Esophagus muscularis mucosa (tissue), 4 donors: Measurements from ENCODE around the gene LAMB1. TPM values are rescaled to one million over a fixed set of nuclear protein-coding genes. Genes with fewer than 3 reads are reported as not detected.
A peak's percentile ranks its signal among the peaks of the same experiment; 100 is the strongest.

Experiments used
- DNase-seq: peaks from one replicate; pipeline ENCODE4 v3.0.0-alpha.2; 2017; ENCODE audit errors: extremely low spot score
- H3K27ac ChIP-seq, 4 donors: fragments of 200-600 bp; sonication (generic); replicated peaks in 1 of 4; 1 replicate in 3 of 4; 2 replicates in 1 of 4; pipeline ENCODE4 v1.5.1; 2016 to 2019; ENCODE audit warnings: mild to moderate bottlenecking in 1 of 4
- H3K27me3 ChIP-seq, 4 donors: fragments of 200-600 bp; sonication (generic); one replicate each; pipeline versions ENCODE4 v1.5.1 to v1.6.0; 2016 to 2019
- H3K36me3 ChIP-seq, 4 donors: fragments of 200-600 bp; sonication (generic); one replicate each; pipeline ENCODE4 v1.5.1; 2016 to 2019
- H3K4me1 ChIP-seq, 4 donors: fragments of 200-600 bp; sonication (generic); one replicate each; pipeline ENCODE4 v1.5.1; 2016 to 2019
- H3K4me3 ChIP-seq, 4 donors: fragments of 200-600 bp; sonication (generic); 1 replicate in 2 of 4; 2 replicates in 2 of 4; pipeline ENCODE4 v1.5.1; 2016 to 2019; ENCODE audit warnings: mild to moderate bottlenecking in 4 of 4, moderate library complexity in 1 of 4
- H3K9me3 ChIP-seq, 4 donors: fragments of 200-600 bp; sonication (generic); 1 replicate in 3 of 4; 2 replicates in 1 of 4; pipeline ENCODE4 v1.5.1; 2016 to 2019
- EP300 ChIP-seq: sonication (generic); formaldehyde crosslinking; IDR thresholded peaks from one replicate; pipeline ENCODE4 v1.6.1; 2017; ENCODE audit warnings: antibody characterized with exemption
- POLR2A ChIP-seq: fragments of 450-650 bp; IDR thresholded peaks from one replicate; pipeline ENCODE4 v1.6.1; 2017; ENCODE audit warnings: antibody characterized with exemption, moderate library complexity, mild to moderate bottlenecking, low read depth
- POLR2AphosphoS5 ChIP-seq, 2 donors: sonication (generic); formaldehyde crosslinking; IDR thresholded peaks; one replicate each; pipeline ENCODE4 v1.6.1; 2017; ENCODE audit warnings: antibody characterized with exemption in 2 of 2
- WGBS: methylation state at CpG from one replicate; pipeline ENCODE4 v1.1.5; 2018; 5-methylcytosine and 5-hydroxymethylcytosine counted together
- intact Hi-C: fragments of 100-400 bp; cut with DNase I; formaldehyde crosslinking; loops from one replicate; pipeline ENCODE4 v1.15.1; 2023
- total RNA-seq, 4 donors: library from RNA; depleted of rRNA; stranded (reverse); fragments of >200 nt; gene quantifications; one replicate each; pipeline versions ENCODE4 v1.1.0 to v1.2.1, GENCODE V29; 2016
- TF ChIP-seq, protein P1 (sequence below), 3 experiments: fragments of 200-600 bp in 2 of 3; fragments of 450-650 bp in 1 of 3; sonication (generic) in 2 of 3; IDR thresholded peaks; one replicate each; pipeline ENCODE4 v1.5.1; 2017 to 2019; ENCODE audit warnings: antibody characterized with exemption in 3 of 3, mild to moderate bottlenecking in 2 of 3, moderate library complexity in 1 of 3

The LAMB1 gene
- total RNA-seq, 4 donors from 2014 or later, result 167 to 240 (median 219) TPM

GRCh38 chr7:108008240-108008639 is 5.3 kb upstream of the LAMB1 start:
- no peak for DNase-seq
- 88% methylated on average over 4 of the region's 4 CpGs for WGBS
- no peak overlapping the region for H3K4me3 ChIP-seq
- peaks cover 10 to 32% (median 26%) of the 10 kb centered on the region in 4 donors for H3K4me1 ChIP-seq
- H3K27ac ChIP-seq, result no peak overlapping the region
- no peak for TF ChIP-seq POLR2AphosphoS5 (IDR thresholded peaks at IDR 0.05)
- no peak for TF ChIP-seq EP300
- TF ChIP-seq POLR2A, result no peak
- TF ChIP-seq, protein P1, sequence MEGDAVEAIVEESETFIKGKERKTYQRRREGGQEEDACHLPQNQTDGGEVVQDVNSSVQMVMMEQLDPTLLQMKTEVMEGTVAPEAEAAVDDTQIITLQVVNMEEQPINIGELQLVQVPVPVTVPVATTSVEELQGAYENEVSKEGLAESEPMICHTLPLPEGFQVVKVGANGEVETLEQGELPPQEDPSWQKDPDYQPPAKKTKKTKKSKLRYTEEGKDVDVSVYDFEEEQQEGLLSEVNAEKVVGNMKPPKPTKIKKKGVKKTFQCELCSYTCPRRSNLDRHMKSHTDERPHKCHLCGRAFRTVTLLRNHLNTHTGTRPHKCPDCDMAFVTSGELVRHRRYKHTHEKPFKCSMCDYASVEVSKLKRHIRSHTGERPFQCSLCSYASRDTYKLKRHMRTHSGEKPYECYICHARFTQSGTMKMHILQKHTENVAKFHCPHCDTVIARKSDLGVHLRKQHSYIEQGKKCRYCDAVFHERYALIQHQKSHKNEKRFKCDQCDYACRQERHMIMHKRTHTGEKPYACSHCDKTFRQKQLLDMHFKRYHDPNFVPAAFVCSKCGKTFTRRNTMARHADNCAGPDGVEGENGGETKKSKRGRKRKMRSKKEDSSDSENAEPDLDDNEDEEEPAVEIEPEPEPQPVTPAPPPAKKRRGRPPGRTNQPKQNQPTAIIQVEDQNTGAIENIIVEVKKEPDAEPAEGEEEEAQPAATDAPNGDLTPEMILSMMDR (IDR thresholded peaks at IDR 0.05), result no peak
- no peaks in the 10 kb centered on the region for H3K36me3 ChIP-seq
- intact Hi-C loops, result loop anchor here (5.0 to 10.0 kb wide), 2 partner anchors 89 to 137 kb away; no protein-coding TSS in a partner anchor
- no peaks in the 10 kb centered on the region for H3K27me3 ChIP-seq
- H3K9me3 ChIP-seq, result no peaks in the 10 kb centered on the region

DNA sequence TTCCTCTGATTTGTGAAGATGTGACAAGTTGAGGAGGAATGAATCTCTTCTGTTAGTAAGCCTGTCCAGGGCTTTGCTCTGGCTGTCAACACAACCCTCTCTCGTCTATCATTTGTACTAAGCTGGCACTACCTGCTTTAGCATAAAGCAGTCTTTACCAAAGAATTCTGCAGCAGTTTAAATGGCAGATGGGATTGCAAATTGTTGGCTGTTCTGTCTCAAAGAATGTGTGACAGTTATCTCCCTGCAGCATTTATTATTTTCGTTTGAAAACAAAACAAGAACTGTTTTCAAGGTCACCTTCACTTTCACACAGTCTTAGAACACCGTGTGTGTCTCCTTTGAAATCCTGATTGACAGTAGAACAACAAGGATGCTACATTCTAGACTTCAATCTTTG is 4.8 kb upstream of the LAMB1 start:
- H3K9me3 ChIP-seq, result no peaks in the 10 kb centered on the region
- TF ChIP-seq EP300, result no peak
- no peak for TF ChIP-seq POLR2AphosphoS5 (IDR thresholded peaks at IDR 0.05)
- TF ChIP-seq, protein P1 (IDR thresholded peaks at IDR 0.05), result no peak
- TF ChIP-seq POLR2A, result no peak
- 51% methylated on average over 3 of the region's 3 CpGs for WGBS

GRCh38 chr7:108007261-108007660 is 4.3 kb upstream of the LAMB1 start:
- Histone ChIP-seq H3K4me1 (peaks cover 11 to 26% (median 24%) of the 10 kb centered on the region in 4 donors), H3K27me3 (no peaks in the 10 kb centered on the region), H3K4me3 (no peak overlapping the region), H3K9me3 (no peaks in the 10 kb centered on the region), H3K36me3 (no peaks in the 10 kb centered on the region), H3K27ac (no peak overlapping the region)
- WGBS, result 81% methylated on average over 3 of the region's 3 CpGs
- TF ChIP-seq EP300, result no peak
- intact Hi-C loops, result loop anchor here (5.0 to 10.0 kb wide), 2 partner anchors 90 to 138 kb away; no protein-coding TSS in a partner anchor
- DNase-seq, result no peak

More for the DNA sequence above, 4.8 kb upstream of the LAMB1 start:
- peaks cover 11 to 29% (median 25%) of the 10 kb centered on the region in 4 donors for H3K4me1 ChIP-seq
- DNase-seq, result no peak
- intact Hi-C loops, result loop anchor here (5.0 to 10.0 kb wide), 2 partner anchors 90 to 137 kb away; no protein-coding TSS in a partner anchor
- H3K36me3 ChIP-seq, result no peaks in the 10 kb centered on the region
- peak overlapping the region in 1 of 4 donors; percentile 22 for H3K27ac ChIP-seq
- no peaks in the 10 kb centered on the region for H3K27me3 ChIP-seq
- H3K4me3 ChIP-seq, result no peak overlapping the region

GRCh38 chr7:108004220-108005142 is 1.5 kb upstream of the LAMB1 start:
- Histone ChIP-seq H3K36me3 (peaks cover 0 to 4% (median 0%) of the 10 kb centered on the region in 4 donors), H3K27ac (peak overlapping the region; percentile 84 to 90 (median 89)), H3K9me3 (no peaks in the 10 kb centered on the region), H3K27me3 (no peaks in the 10 kb centered on the region), H3K4me3 (no peak overlapping the region), H3K4me1 (peaks cover 14 to 46% (median 39%) of the 10 kb centered on the region in 4 donors)
- 43% methylated on average over 13 of the region's 13 CpGs for WGBS
- no peak for DNase-seq
- intact Hi-C loops, result loop anchor here (5.0 to 10.0 kb wide), 4 partner anchors 82 to 140 kb away; partner anchors contain the start of gene DLD
- TF ChIP-seq POLR2AphosphoS5 (IDR thresholded peaks at IDR 0.05) (peak; percentile 36 to 38), EP300 (no peak)

DNA sequence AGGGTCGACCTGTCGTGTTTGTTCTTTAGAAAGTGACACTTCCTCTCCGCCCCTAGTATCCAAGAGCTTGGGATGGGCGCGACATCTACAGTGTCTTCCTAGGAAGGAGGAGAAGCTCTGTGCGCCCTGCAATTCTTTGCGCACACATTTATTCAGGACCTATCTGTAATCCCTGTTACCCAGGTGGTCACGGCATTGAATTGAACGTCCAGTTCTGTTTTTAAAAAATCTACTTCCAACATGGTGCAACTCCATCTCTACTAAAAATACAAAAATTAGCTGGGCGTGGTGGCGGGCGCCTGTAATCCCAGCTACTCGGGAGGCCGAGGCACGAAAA is 606 bp upstream of the LAMB1 start:
- TF ChIP-seq POLR2AphosphoS5 (IDR thresholded peaks at IDR 0.05), result no peak
- TF ChIP-seq EP300, result no peak
- TF ChIP-seq, protein P1 (IDR thresholded peaks at IDR 0.05), result no peak
- no peak for TF ChIP-seq POLR2A
- Histone ChIP-seq H3K9me3 (no peaks in the 10 kb centered on the region), H3K27ac (peak overlapping the region; percentile 84 to 90 (median 89)), H3K4me1 (peaks cover 22 to 55% (median 48%) of the 10 kb centered on the region in 4 donors), H3K36me3 (peaks cover 0 to 4% (median 0%) of the 10 kb centered on the region in 4 donors), H3K27me3 (no peaks in the 10 kb centered on the region), H3K4me3 (peak overlapping the region; percentile 80 to 86 (median 84))
- 52% methylated on average over 13 of the region's 15 CpGs for WGBS
- intact Hi-C loops, result loop anchor here (5.0 to 10.0 kb wide), 3 partner anchors 81 to 141 kb away; partner anchors contain the start of gene DLD
- DNase-seq, result no peak
